Measurements from ENCODE around the gene BCAS3. TPM values are rescaled to one million over a fixed set of nuclear protein-coding genes. Genes with fewer than 3 reads are reported as not detected.

The BCAS3 gene
- total RNA-seq, 3 donors from 2014 or later, result 3.6 to 4.2 (median 4.1) TPM

DNA sequence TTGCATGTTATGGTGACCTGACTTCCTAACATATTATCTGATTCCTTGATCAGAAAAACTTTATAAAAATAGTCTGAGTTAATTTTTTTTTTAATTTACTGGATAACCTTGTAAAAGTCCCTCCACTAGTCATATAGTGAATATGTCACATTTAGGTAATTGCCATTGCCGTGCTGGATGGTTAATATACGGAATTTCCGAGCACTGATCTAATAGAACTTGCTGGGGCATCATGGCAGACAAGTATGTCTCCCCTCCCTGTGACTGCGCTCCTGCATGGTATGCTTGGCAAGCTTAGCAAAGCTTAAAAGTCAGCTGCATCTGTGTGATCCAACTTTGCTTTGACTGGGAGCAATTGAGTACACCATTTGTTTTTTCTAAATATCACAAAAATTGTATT is 482.6 kb downstream of the BCAS3 start:
- no peak for DNase-seq
- Mint-ChIP-seq H3K4me1 (ENCODE audit: low read depth) (peaks cover 17% of the 10 kb centered on the region), H3K27me3 (ENCODE audit: low read depth) (no peaks in the 10 kb centered on the region), H3K36me3 (ENCODE audit: insufficient read depth) (peaks cover 6% of the 10 kb centered on the region), H3K4me3 (no peak overlapping the region), H3K9me3 (peaks cover 9% of the 10 kb centered on the region)
- ATAC-seq, result no peak

DNA sequence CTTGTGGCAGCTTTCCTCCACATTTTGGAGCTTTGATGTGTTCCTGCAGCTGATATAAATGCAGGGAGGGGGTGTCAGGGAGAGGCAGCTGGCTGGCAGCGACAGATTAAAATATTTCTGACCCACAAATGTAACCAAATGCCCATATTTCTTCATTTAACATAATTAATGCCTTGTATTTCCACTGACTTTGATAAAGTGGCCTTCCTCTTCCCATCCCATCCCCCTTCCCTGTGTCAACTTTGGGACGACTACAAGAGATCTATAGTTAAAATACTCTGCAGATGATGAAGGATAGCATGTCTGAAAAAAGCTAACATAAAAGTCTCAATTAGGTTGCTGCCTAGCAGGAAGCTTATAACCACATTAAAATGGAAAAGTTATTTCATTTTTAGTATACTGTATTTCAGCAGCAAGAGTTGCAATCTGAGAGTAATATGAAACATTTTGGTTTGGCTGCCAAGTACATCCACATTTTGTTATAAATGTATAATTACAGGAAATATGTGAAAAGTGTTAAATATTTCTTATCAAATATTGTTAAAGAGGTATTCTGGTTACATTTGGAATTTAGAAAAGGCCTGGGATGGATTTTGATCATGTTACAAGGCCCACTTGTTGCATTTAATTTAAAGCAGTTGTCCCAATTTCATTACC is 483.3 kb downstream of the BCAS3 start:
- Mint-ChIP-seq H3K4me1 (ENCODE audit: low read depth) (peaks cover 17% of the 10 kb centered on the region), H3K36me3 (ENCODE audit: insufficient read depth) (peaks cover 6% of the 10 kb centered on the region), H3K27me3 (ENCODE audit: low read depth) (no peaks in the 10 kb centered on the region), H3K9me3 (peaks cover 9% of the 10 kb centered on the region), H3K4me3 (no peak overlapping the region)
- DNase-seq (no peak), ATAC-seq (no peak)

GRCh38 chr17:61161615-61162134 is 484.0 kb downstream of the BCAS3 start:
- no peaks in the 10 kb centered on the region for H3K27me3 Mint-ChIP-seq (ENCODE audit: low read depth)
- peaks cover 9% of the 10 kb centered on the region for H3K9me3 Mint-ChIP-seq
- peaks cover 6% of the 10 kb centered on the region for H3K36me3 Mint-ChIP-seq (ENCODE audit: insufficient read depth)
- no peak for ATAC-seq
- DNase-seq, result no peak
- peaks cover 17% of the 10 kb centered on the region for H3K4me1 Mint-ChIP-seq (ENCODE audit: low read depth)
- no peak overlapping the region for H3K4me3 Mint-ChIP-seq

- no peak for ATAC-seq
- H3K27me3 Mint-ChIP-seq (ENCODE audit: low read depth), result no peaks in the 10 kb centered on the region
- H3K36me3 Mint-ChIP-seq (ENCODE audit: insufficient read depth), result peaks cover 6% of the 10 kb centered on the region
- DNase-seq, result no peak
- H3K4me3 Mint-ChIP-seq, result no peak overlapping the region
- peaks cover 9% of the 10 kb centered on the region for H3K9me3 Mint-ChIP-seq
- peaks cover 10% of the 10 kb centered on the region for H3K4me1 Mint-ChIP-seq (ENCODE audit: low read depth)
Measured at GRCh38 chr17:61164517-61164916, 486.9 kb downstream of the BCAS3 start.

- H3K27me3 Mint-ChIP-seq (ENCODE audit: low read depth), result no peaks in the 10 kb centered on the region
- no peaks in the 10 kb centered on the region for H3K4me1 Mint-ChIP-seq (ENCODE audit: low read depth)
- peaks cover 9% of the 10 kb centered on the region for H3K9me3 Mint-ChIP-seq
- H3K36me3 Mint-ChIP-seq (ENCODE audit: insufficient read depth), result peaks cover 19% of the 10 kb centered on the region
- no peak for ATAC-seq
- no peak overlapping the region for H3K4me3 Mint-ChIP-seq
- DNase-seq, result no peak
Measured at GRCh38 chr17:61167075-61167474, 489.4 kb downstream of the BCAS3 start.

DNA sequence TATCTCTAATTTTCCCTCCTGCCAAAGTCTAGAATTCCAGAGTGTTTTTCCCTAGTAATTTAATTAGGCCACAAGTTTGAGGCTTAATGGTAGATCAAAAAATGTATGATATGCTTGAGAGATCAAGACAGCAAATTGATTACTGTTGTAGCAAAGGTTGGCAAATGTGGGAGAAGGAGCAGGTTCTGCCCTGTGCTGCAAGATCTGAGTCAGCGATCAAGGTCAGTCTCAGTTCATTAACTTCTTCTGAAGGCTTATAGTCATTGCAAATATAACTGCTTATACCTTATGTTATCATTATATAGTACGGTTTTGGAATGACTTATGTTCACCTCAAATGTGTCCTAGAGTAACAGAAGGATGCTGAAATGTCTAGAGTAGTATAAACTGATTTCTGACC is 490.9 kb downstream of the BCAS3 start:
- H3K36me3 Mint-ChIP-seq (ENCODE audit: insufficient read depth), result peaks cover 20% of the 10 kb centered on the region
- H3K4me3 Mint-ChIP-seq, result no peak overlapping the region
- H3K4me1 Mint-ChIP-seq (ENCODE audit: low read depth), result no peaks in the 10 kb centered on the region
- DNase-seq (no peak), ATAC-seq (no peak)
- peaks cover 9% of the 10 kb centered on the region for H3K9me3 Mint-ChIP-seq
- H3K27me3 Mint-ChIP-seq (ENCODE audit: low read depth), result no peaks in the 10 kb centered on the region

GRCh38 chr17:61174310-61174709 is 496.7 kb downstream of the BCAS3 start:
- Mint-ChIP-seq H3K9me3 (peaks cover 5% of the 10 kb centered on the region), H3K4me3 (no peak overlapping the region), H3K4me1 (ENCODE audit: low read depth) (no peaks in the 10 kb centered on the region), H3K36me3 (ENCODE audit: insufficient read depth) (peaks cover 18% of the 10 kb centered on the region), H3K27me3 (ENCODE audit: low read depth) (no peaks in the 10 kb centered on the region)
- no peak for DNase-seq
- no peak for ATAC-seq

GRCh38 chr17:61175298-61176142 is 497.9 kb downstream of the BCAS3 start:
- peaks cover 5% of the 10 kb centered on the region for H3K9me3 Mint-ChIP-seq
- ATAC-seq, result no peak
- no peak overlapping the region for H3K4me3 Mint-ChIP-seq

DNA sequence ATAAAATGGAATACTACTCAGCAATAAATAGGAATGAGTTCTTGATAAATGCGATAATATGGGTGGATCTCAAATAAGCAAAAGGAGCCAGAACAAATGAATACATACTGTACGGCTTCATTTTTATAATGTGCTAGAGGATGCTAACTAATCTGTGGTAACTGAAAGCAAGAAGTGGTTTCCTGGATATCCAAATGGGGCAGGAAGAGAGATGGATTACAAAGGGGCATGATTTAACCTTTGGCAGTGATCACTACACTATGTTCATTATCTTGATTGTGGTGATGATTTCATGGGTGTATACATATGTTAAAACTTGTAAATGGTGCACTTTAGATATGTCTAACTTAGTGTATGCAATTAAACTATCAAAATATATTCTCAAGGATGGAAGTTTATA is 499.7 kb downstream of the BCAS3 start:
- no peaks in the 10 kb centered on the region for H3K27me3 Mint-ChIP-seq (ENCODE audit: low read depth)
- no peak for ATAC-seq
- H3K4me3 Mint-ChIP-seq, result no peak overlapping the region
- H3K36me3 Mint-ChIP-seq (ENCODE audit: insufficient read depth), result peaks cover 5% of the 10 kb centered on the region
- DNase-seq, result no peak
- peaks cover 5% of the 10 kb centered on the region for H3K9me3 Mint-ChIP-seq
- H3K4me1 Mint-ChIP-seq (ENCODE audit: low read depth), result no peaks in the 10 kb centered on the region

More at GRCh38 chr17:61175298-61176142, 497.9 kb downstream of the BCAS3 start:
- no peaks in the 10 kb centered on the region for H3K4me1 Mint-ChIP-seq (ENCODE audit: low read depth)
- no peak for DNase-seq
- no peaks in the 10 kb centered on the region for H3K27me3 Mint-ChIP-seq (ENCODE audit: low read depth)
- peaks cover 16% of the 10 kb centered on the region for H3K36me3 Mint-ChIP-seq (ENCODE audit: insufficient read depth)

DNA sequence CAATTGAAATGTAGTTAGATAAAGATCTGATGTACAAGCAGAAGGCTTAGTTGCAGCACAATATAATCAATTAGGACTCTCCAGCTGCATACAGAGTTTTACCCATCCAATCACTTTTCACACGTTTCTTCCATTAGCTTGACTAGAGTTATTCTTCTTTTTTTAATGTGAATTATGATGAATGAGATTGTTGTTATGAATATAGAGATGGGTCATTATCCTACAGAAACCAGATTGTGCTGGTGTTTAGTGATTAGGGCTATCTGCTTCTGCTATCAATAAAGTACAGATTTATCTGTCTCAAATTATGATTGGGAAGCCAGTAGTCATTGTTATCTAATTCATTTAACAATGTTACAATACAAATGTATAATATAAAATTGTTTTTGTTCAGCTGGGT is 500.6 kb downstream of the BCAS3 start:
- H3K9me3 Mint-ChIP-seq, result peaks cover 5% of the 10 kb centered on the region
- H3K4me1 Mint-ChIP-seq (ENCODE audit: low read depth), result no peaks in the 10 kb centered on the region
- ATAC-seq, result no peak
- no peaks in the 10 kb centered on the region for H3K27me3 Mint-ChIP-seq (ENCODE audit: low read depth)
- peaks cover 5% of the 10 kb centered on the region for H3K36me3 Mint-ChIP-seq (ENCODE audit: insufficient read depth)
- no peak overlapping the region for H3K4me3 Mint-ChIP-seq
- DNase-seq, result no peak

- no peak for DNase-seq
- no peak overlapping the region for H3K4me3 Mint-ChIP-seq
- ATAC-seq, result no peak
Measured at GRCh38 chr17:61179380-61179806, 501.7 kb downstream of the BCAS3 start.

GRCh38 chr17:61183793-61184192 is 506.1 kb downstream of the BCAS3 start:
- H3K36me3 Mint-ChIP-seq (ENCODE audit: insufficient read depth), result no peaks in the 10 kb centered on the region
- H3K9me3 Mint-ChIP-seq, result no peaks in the 10 kb centered on the region
- ATAC-seq (no peak), DNase-seq (no peak)
- no peaks in the 10 kb centered on the region for H3K27me3 Mint-ChIP-seq (ENCODE audit: low read depth)
- H3K4me1 Mint-ChIP-seq (ENCODE audit: low read depth), result no peaks in the 10 kb centered on the region
- no peak overlapping the region for H3K4me3 Mint-ChIP-seq

More at GRCh38 chr17:61179380-61179806, 501.7 kb downstream of the BCAS3 start:
- peaks cover 2% of the 10 kb centered on the region for H3K36me3 Mint-ChIP-seq (ENCODE audit: insufficient read depth)
- H3K9me3 Mint-ChIP-seq, result peaks cover under 1% of the 10 kb centered on the region
- no peaks in the 10 kb centered on the region for H3K27me3 Mint-ChIP-seq (ENCODE audit: low read depth)
- H3K4me1 Mint-ChIP-seq (ENCODE audit: low read depth), result no peaks in the 10 kb centered on the region

- no peak for DNase-seq
- H3K4me1 Mint-ChIP-seq (ENCODE audit: low read depth), result no peaks in the 10 kb centered on the region
- no peak overlapping the region for H3K4me3 Mint-ChIP-seq
- H3K9me3 Mint-ChIP-seq, result no peaks in the 10 kb centered on the region
- peaks cover 1% of the 10 kb centered on the region for H3K36me3 Mint-ChIP-seq (ENCODE audit: insufficient read depth)
- ATAC-seq, result no peak
- no peaks in the 10 kb centered on the region for H3K27me3 Mint-ChIP-seq (ENCODE audit: low read depth)
Measured at GRCh38 chr17:61185385-61185784, 507.7 kb downstream of the BCAS3 start.

DNA sequence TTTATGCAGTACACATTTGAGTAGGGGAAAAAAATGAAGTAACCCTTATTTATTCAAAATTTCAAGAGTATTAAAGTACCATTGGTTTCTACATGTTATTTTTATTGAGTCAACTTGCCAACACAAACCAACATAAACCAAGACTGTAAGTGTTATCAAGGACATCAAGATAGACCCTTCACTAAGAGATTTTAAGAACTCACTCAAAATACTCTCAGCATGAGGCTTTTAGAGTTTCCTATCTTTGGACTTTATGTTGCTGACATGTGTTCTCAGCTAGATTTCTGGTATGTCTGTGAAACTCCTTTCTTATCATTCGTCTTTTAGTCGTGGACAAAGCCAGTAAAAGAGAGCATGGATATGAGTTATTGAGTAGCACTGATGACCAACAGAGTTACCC is 509.4 kb downstream of the BCAS3 start:
- DNase-seq, result no peak
- no peaks in the 10 kb centered on the region for H3K4me1 Mint-ChIP-seq (ENCODE audit: low read depth)
- H3K4me3 Mint-ChIP-seq, result no peak overlapping the region
- no peaks in the 10 kb centered on the region for H3K27me3 Mint-ChIP-seq (ENCODE audit: low read depth)
- no peak for ATAC-seq
- H3K36me3 Mint-ChIP-seq (ENCODE audit: insufficient read depth), result peaks cover 1% of the 10 kb centered on the region
- H3K9me3 Mint-ChIP-seq, result no peaks in the 10 kb centered on the region

DNA sequence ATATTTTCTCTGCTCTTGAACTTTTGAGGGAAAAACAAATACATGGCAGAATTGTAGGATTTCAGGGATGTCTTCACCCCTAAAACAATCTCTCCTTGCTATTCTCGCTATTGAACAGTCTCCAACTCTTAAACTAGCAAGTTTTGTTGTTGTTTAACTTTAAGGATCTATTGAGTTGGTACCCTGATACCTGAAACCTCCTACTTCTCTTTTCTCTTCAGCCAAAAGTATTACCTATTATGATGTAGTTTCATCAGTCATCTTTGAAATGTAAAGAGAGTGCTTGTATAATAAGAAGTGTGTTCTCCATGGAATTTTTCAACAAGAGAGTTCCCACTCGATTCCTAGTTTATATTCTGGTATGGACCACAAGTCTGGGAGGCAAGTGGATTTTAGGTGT is 510.4 kb downstream of the BCAS3 start:
- no peak overlapping the region for H3K4me3 Mint-ChIP-seq
- H3K36me3 Mint-ChIP-seq (ENCODE audit: insufficient read depth), result peaks cover 1% of the 10 kb centered on the region
- H3K4me1 Mint-ChIP-seq (ENCODE audit: low read depth), result no peaks in the 10 kb centered on the region
- DNase-seq (no peak), ATAC-seq (no peak)
- no peaks in the 10 kb centered on the region for H3K9me3 Mint-ChIP-seq
- no peaks in the 10 kb centered on the region for H3K27me3 Mint-ChIP-seq (ENCODE audit: low read depth)
